Common myeloid progenitor, CD34-positive (primary cell): ENCODE measurements around the gene ARHGAP28.
"Not testable (repeated sequence)": the region's sequence is repeated elsewhere in the genome, so short reads cannot be mapped to it uniquely, and the experiment has no call there.

ENCODE experiments used
- CTCF ChIA-PET: fragments of 350-600 bp; sonication (Branson Sonifier 250); formaldehyde crosslinking; loops from one replicate; lab custom pipeline; 2021; ENCODE audit warnings: antibody characterized with exemption; lab: Charles Lee
- POLR2A ChIA-PET: fragments of 350-600 bp; sonication (Branson Sonifier 250); formaldehyde crosslinking; loops from one replicate; lab custom pipeline; 2021; ENCODE audit warnings: antibody characterized with exemption; lab: Charles Lee
- DNase-seq, 3 donors: peaks; one replicate each; pipeline versions ENCODE4 v3.0.0 to v3.0.0-alpha.2; 2013
- H3K27ac ChIP-seq, 2 experiments: 1 replicate in 1 of 2; 2 replicates in 1 of 2; pipeline ENCODE4 v1.7.0; 2013; ENCODE audit warnings: inconsistent platforms in 2 of 2, low read length in 2 of 2, mild to moderate bottlenecking in 2 of 2, low read depth in 1 of 2, moderate library complexity in 1 of 2; ENCODE audit not compliant: severe bottlenecking in 2 of 2, insufficient read depth in 1 of 2, poor library complexity in 1 of 2
- H3K27me3 ChIP-seq, 5 experiments: replicated peaks in 2 of 5; 1 replicate in 3 of 5; 2 replicates in 2 of 5; pipeline versions ENCODE4 v1.6.1 to v1.7.0; 2013; ENCODE audit warnings: low read length in 4 of 5, mild to moderate bottlenecking in 2 of 5, moderate library complexity in 2 of 5, inconsistent platforms in 1 of 5; ENCODE audit not compliant: insufficient read depth in 5 of 5, control insufficient read depth in 4 of 5
- H3K36me3 ChIP-seq, 4 experiments: 1 replicate in 2 of 4; 2 replicates in 2 of 4; pipeline versions ENCODE4 v1.6.1 to v1.7.0; 2013; ENCODE audit warnings: low read length in 3 of 4, control low read depth in 1 of 4, mild to moderate bottlenecking in 1 of 4; ENCODE audit not compliant: control insufficient read depth in 4 of 4, insufficient read depth in 4 of 4
- H3K4me1 ChIP-seq, 4 experiments: 1 replicate in 3 of 4; 2 replicates in 1 of 4; pipeline versions ENCODE4 v1.6.1 to v1.7.1; 2013; ENCODE audit warnings: low read length in 3 of 4, mild to moderate bottlenecking in 3 of 4, control low read depth in 1 of 4, inconsistent platforms in 1 of 4, moderate library complexity in 1 of 4; ENCODE audit not compliant: control insufficient read depth in 4 of 4, insufficient read depth in 4 of 4; ENCODE audit errors: control extremely low read depth in 1 of 4
- H3K4me3 ChIP-seq, 7 experiments: 1 replicate in 4 of 7; 2 replicates in 3 of 7; pipeline versions ENCODE4 v1.5.1 to v1.7.0; 2013; ENCODE audit warnings: mild to moderate bottlenecking in 7 of 7, low read length in 6 of 7, moderate library complexity in 6 of 7, inconsistent platforms in 2 of 7, low read depth in 2 of 7, control low read depth in 1 of 7; ENCODE audit not compliant: insufficient read depth in 4 of 7, control insufficient read depth in 1 of 7; ENCODE audit errors: extremely low read depth in 1 of 7
- H3K9me3 ChIP-seq, 5 experiments: 1 replicate in 4 of 5; 2 replicates in 1 of 5; pipeline versions ENCODE4 v1.6.1 to v1.7.1; 2013; ENCODE audit warnings: low read length in 4 of 5, mild to moderate bottlenecking in 2 of 5, inconsistent platforms in 1 of 5, low read depth in 1 of 5, moderate library complexity in 1 of 5; ENCODE audit not compliant: control insufficient read depth in 4 of 5, insufficient read depth in 2 of 5; ENCODE audit errors: control extremely low read depth in 1 of 5
- WGBS: methylation state at CpG from one replicate; pipeline ENCODE4 v1.1.5; 2013; ENCODE audit not compliant: insufficient coverage; 5-methylcytosine and 5-hydroxymethylcytosine counted together

The ARHGAP28 gene

GRCh38 chr18:6845521-6845920 lies 116.0 kb downstream of the ARHGAP28 start:
- H3K36me3 ChIP-seq, DNase-seq, H3K4me1 ChIP-seq, H3K27ac ChIP-seq, H3K9me3 ChIP-seq, POLR2A ChIA-PET, H3K4me3 ChIP-seq, CTCF ChIA-PET, H3K27me3 ChIP-seq: not testable (repeated sequence)
- WGBS: no CpG with 5 or more reads among the region's 1 CpG

- H3K9me3 ChIP-seq: peaks cover 0 to 14% (median 0%) of the 10 kb centered on the region in 5 experiments
- ChIA-PET POLR2A (no interaction called here), CTCF (no interaction called here)
- no peak overlapping the region for H3K27ac ChIP-seq
- no peak for DNase-seq
- 83% methylated on average over 1 of the region's 1 CpG for WGBS
- H3K27me3 ChIP-seq: no peaks in the 10 kb centered on the region
- H3K36me3 ChIP-seq: no peaks in the 10 kb centered on the region
- no peaks in the 10 kb centered on the region for H3K4me1 ChIP-seq
- no peak overlapping the region for H3K4me3 ChIP-seq
These were observed 120.9 kb downstream of the ARHGAP28 start for GRCh38 chr18:6850396-6850795.

- Histone ChIP-seq H3K27me3 (no peaks in the 10 kb centered on the region), H3K27ac (no peak overlapping the region), H3K4me1 (no peaks in the 10 kb centered on the region), H3K4me3 (no peak overlapping the region), H3K36me3 (no peaks in the 10 kb centered on the region), H3K9me3 (peaks cover 0 to 16% (median 0%) of the 10 kb centered on the region in 5 experiments)
- DNase-seq: no peak
- ChIA-PET CTCF (no interaction called here), POLR2A (no interaction called here)
- no CpG with 5 or more reads among the region's 2 CpGs for WGBS
These were observed 122.0 kb downstream of the ARHGAP28 start for GRCh38 chr18:6851480-6851879.

- 100% methylated on average over 5 of the region's 7 CpGs for WGBS
- no peak for DNase-seq
- peaks cover 0 to 3% (median 0%) of the 10 kb centered on the region in 5 experiments for H3K27me3 ChIP-seq
- no peaks in the 10 kb centered on the region for H3K36me3 ChIP-seq
- H3K4me3 ChIP-seq: no peak overlapping the region
- CTCF ChIA-PET: no interaction called here
- POLR2A ChIA-PET: no interaction called here
- no peaks in the 10 kb centered on the region for H3K4me1 ChIP-seq
- H3K27ac ChIP-seq: no peak overlapping the region
- H3K9me3 ChIP-seq: peaks cover 0 to 16% (median 0%) of the 10 kb centered on the region in 5 experiments
These were observed 125.3 kb downstream of the ARHGAP28 start for GRCh38 chr18:6854811-6855210.

DNA sequence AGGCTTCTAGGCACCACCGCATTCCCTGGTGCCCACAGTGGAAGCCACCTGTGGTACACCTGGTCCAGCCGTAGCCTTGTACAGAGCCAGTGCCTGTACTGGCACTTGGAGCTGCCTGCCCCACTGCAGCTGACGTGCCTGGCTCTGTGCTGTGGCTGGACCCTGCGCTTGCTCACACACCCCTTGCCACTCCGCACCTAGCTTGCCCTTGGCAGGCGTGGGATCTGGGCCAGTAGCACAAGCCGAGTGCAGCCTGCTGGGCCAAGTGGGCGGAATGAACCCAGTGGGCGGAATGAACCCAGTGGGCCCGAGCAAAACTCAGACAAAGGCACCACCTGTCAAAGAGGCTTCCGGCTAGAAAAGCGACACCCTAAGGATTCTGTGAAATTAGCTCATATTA lies 126.3 kb downstream of the ARHGAP28 start:
- CTCF ChIA-PET: no interaction called here
- 97% methylated on average over 12 of the region's 12 CpGs for WGBS

DNA sequence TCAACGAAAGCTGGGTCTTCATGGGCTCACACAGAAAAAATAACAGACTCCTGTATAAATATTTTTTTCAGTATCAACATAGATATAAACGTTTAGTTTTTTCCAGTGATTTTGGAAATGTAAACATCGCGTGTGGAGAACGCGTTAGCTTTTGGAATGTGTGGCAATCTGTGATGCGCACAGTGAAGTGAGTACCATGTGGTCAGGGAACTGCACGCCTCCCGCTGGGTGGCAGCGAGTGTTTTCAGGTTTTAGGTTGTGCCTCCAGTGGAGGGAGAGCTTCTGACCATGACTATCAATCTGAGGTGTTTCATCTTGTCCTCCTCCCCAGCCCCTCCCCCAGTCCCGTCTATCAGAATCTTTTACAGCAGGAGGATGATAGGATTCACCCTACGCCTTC lies 127.8 kb downstream of the ARHGAP28 start:
- POLR2A ChIA-PET: no interaction called here
- Histone ChIP-seq H3K9me3 (peaks cover 0 to 11% (median 0%) of the 10 kb centered on the region in 5 experiments), H3K27ac (no peak overlapping the region), H3K36me3 (no peaks in the 10 kb centered on the region), H3K27me3 (peaks cover 0 to 3% (median 0%) of the 10 kb centered on the region in 5 experiments), H3K4me1 (no peaks in the 10 kb centered on the region), H3K4me3 (no peak overlapping the region)
- DNase-seq: no peak
- CTCF ChIA-PET: interaction anchor here (1.1 kb wide), 1 partner anchor 10 kb away, joined by 3 read pairs; no protein-coding TSS in a partner anchor
- WGBS: 98% methylated on average over 8 of the region's 12 CpGs

More for the DNA sequence above, 126.3 kb downstream of the ARHGAP28 start:
- Histone ChIP-seq H3K4me3 (no peak overlapping the region), H3K27ac (no peak overlapping the region), H3K4me1 (no peaks in the 10 kb centered on the region), H3K27me3 (peaks cover 0 to 3% (median 0%) of the 10 kb centered on the region in 5 experiments), H3K9me3 (peaks cover 0 to 16% (median 0%) of the 10 kb centered on the region in 5 experiments), H3K36me3 (no peaks in the 10 kb centered on the region)
- POLR2A ChIA-PET: no interaction called here
- no peak for DNase-seq

DNA sequence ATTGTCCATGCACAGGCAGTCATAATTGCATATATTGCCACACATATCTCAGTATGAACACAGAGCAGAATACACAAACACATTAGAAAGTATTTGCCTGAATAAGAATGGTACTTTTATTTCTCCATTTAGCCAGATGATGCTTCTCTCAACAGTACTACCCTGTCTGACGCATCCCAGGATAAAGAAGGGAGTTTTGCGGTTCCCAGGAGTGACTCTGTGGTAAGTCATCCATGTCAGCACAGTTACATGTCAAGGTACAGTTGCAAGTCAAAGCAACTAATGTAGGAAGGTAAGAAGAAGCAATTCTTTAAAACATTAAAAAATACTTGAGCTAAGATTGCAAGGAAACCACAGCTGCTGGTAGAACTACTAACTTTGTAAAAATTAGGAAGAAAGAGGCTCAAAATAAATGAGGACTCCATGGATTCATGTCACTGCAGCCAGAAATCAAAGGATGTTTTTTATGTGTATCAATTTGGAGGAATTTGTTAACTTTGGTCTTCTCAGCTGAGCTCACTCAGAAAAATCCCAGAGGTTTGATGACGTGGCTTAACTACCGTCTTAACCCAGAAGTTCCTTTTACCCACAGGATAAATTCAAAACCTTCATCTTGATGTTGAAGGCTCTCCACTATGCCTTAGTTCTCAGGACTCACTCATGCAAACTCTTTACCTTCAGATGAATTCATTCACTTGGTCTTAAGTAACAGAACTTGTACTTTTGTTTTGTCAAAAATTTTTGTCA lies 130.3 kb downstream of the ARHGAP28 start:
- DNase-seq: no peak
- CTCF ChIA-PET: interaction anchor here (0.8 kb wide), 1 partner anchor 9 kb away, joined by 3 read pairs; no protein-coding TSS in a partner anchor
- Histone ChIP-seq H3K9me3 (peaks cover 0 to 5% (median 0%) of the 10 kb centered on the region in 5 experiments), H3K36me3 (no peaks in the 10 kb centered on the region), H3K4me3 (no peak overlapping the region), H3K4me1 (no peaks in the 10 kb centered on the region), H3K27me3 (peaks cover 0 to 3% (median 0%) of the 10 kb centered on the region in 5 experiments), H3K27ac (no peak overlapping the region)
- 86% methylated on average over 3 of the region's 4 CpGs for WGBS
- POLR2A ChIA-PET: no interaction called here
